SK-N-SH (cell line): ENCODE data around the gene PRSS1. TPM values are rescaled to one million over a fixed set of nuclear protein-coding genes. Genes with fewer than 3 reads are reported as not detected.

Source experiments
- CTCF ChIA-PET: fragments of 300-600, 350-600 bp; formaldehyde crosslinking; extraction: SDS; loops from one replicate; lab custom pipeline; 2021; lab: Yijun Ruan, JAX
- POLR2A ChIA-PET: fragments of 350-600 bp; sonication (Branson Sonifier 250); formaldehyde crosslinking; extraction: SDS; loops from one replicate; lab custom pipeline; 2020; ENCODE audit warnings: antibody characterized with exemption, inconsistent platforms; lab: Yijun Ruan, JAX
- DNase-seq: peaks from one replicate; pipeline ENCODE4 v3.0.0; 2012
- H2AFZ ChIP-seq: fragments of 200-600 bp; sonication (generic); 2 replicates; pipeline ENCODE4 v1.8.1; 2016; ENCODE audit warnings: antibody characterized with exemption, mild to moderate bottlenecking, low read depth
- H3F3A ChIP-seq: fragments of 200-600 bp; sonication (generic); replicated peaks from 2 replicates; pipeline ENCODE3; 2016; ENCODE audit warnings: antibody characterized with exemption, mild to moderate bottlenecking; ENCODE audit not compliant: insufficient read depth
- H3K27ac ChIP-seq, 2 experiments: fragments of 200-500 bp in 1 of 2; fragments of 200-600 bp in 1 of 2; sonication (Bioruptor generic) in 1 of 2; sonication (generic), shearing (Covaris generic) in 1 of 2; 2 replicates each; pipeline versions ENCODE4 v1.5.1 to v1.6.1; 2014 to 2016; ENCODE audit warnings: low read depth in 2 of 2, inconsistent platforms in 1 of 2, low read length in 1 of 2, mild to moderate bottlenecking in 1 of 2, mixed read lengths in 1 of 2
- H3K27me3 ChIP-seq: fragments of 200-600 bp; sonication (generic), shearing (Covaris generic); 2 replicates; pipeline ENCODE4 v1.6.1; 2016; ENCODE audit warnings: mixed run types; ENCODE audit not compliant: insufficient read depth
- H3K36me3 ChIP-seq, 2 experiments: fragments of 200-500 bp in 1 of 2; fragments of 200-600 bp in 1 of 2; sonication (Bioruptor generic) in 1 of 2; sonication (generic) in 1 of 2; replicated peaks in 1 of 2; 2 replicates each; pipeline versions ENCODE3 to v1.5.1; 2014 to 2016; ENCODE audit warnings: low read length in 1 of 2, mild to moderate bottlenecking in 1 of 2; ENCODE audit not compliant: insufficient read depth in 2 of 2, control insufficient read depth in 1 of 2
- H3K4me1 ChIP-seq, 2 experiments: fragments of 200-500 bp in 1 of 2; fragments of 200-600 bp in 1 of 2; sonication (Bioruptor generic) in 1 of 2; sonication (generic), shearing (Covaris generic) in 1 of 2; 2 replicates each; pipeline versions ENCODE4 v1.5.1 to v1.6.1; 2014 to 2016; ENCODE audit warnings: low read depth in 1 of 2, low read length in 1 of 2, mixed run types in 1 of 2; ENCODE audit not compliant: insufficient read depth in 2 of 2, control insufficient read depth in 1 of 2
- H3K4me2 ChIP-seq: fragments of 200-600 bp; sonication (generic), shearing (Covaris generic); 2 replicates; pipeline ENCODE4 v1.6.1; 2017; ENCODE audit warnings: mixed run types
- H3K4me3 ChIP-seq, 2 experiments: fragments of 200-500 bp in 1 of 2; fragments of 200-600 bp in 1 of 2; sonication (Bioruptor generic) in 1 of 2; sonication (generic), shearing (Covaris generic) in 1 of 2; 2 replicates each; pipeline versions ENCODE4 v1.5.1 to v1.8.1; 2014 to 2016; ENCODE audit warnings: low read depth in 2 of 2, inconsistent platforms in 1 of 2, low read length in 1 of 2, mild to moderate bottlenecking in 1 of 2, mixed read lengths in 1 of 2, moderate library complexity in 1 of 2
- H3K79me2 ChIP-seq: fragments of 200-600 bp; sonication (generic); 2 replicates; pipeline ENCODE4 v1.8.1; 2017; ENCODE audit warnings: mild to moderate bottlenecking; ENCODE audit not compliant: insufficient read depth
- H3K9ac ChIP-seq: fragments of 200-600 bp; sonication (generic); 2 replicates; pipeline ENCODE4 v1.6.1; 2017; ENCODE audit warnings: mixed run types
- H3K9me2 ChIP-seq: fragments of 200-600 bp; sonication (generic); 2 replicates; pipeline ENCODE4 v1.6.1; 2017; ENCODE audit warnings: mixed run types
- H3K9me3 ChIP-seq: fragments of 200-600 bp; sonication (generic); 2 replicates; pipeline ENCODE4 v1.6.1; 2017; ENCODE audit warnings: mixed run types, mild to moderate bottlenecking, moderate library complexity
- H4K20me1 ChIP-seq: fragments of 200-600 bp; sonication (generic); 2 replicates; pipeline ENCODE4 v1.6.1; 2017; ENCODE audit warnings: mild to moderate bottlenecking, mixed run types; ENCODE audit not compliant: insufficient read depth
- CTCF ChIP-seq: fragments of 200-600 bp; sonication (generic); IDR thresholded peaks from 2 replicates; pipeline ENCODE4 v1.6.1; 2017; ENCODE audit warnings: antibody characterized with exemption, mild to moderate bottlenecking, moderate library complexity
- ELF1 ChIP-seq: IDR thresholded peaks from 2 replicates; pipeline ENCODE4 v1.4.0; 2012
- EZH2phosphoT487 ChIP-seq: fragments of 200-600 bp; sonication (generic); IDR thresholded peaks from 2 replicates; pipeline ENCODE4 v1.6.1; 2017; ENCODE audit warnings: low read depth, mixed run types, mild to moderate bottlenecking, antibody characterized with exemption, moderate library complexity, borderline replicate concordance
- FOXM1 ChIP-seq: IDR thresholded peaks from 2 replicates; pipeline ENCODE4 v1.4.0; 2012; ENCODE audit warnings: low read depth, mild to moderate bottlenecking
- GABPA ChIP-seq: IDR thresholded peaks from 2 replicates; pipeline ENCODE4 v1.4.0; 2012; ENCODE audit warnings: low read depth, mild to moderate bottlenecking
- IRF3 ChIP-seq: fragments of 150-350 bp; IDR thresholded peaks from 2 replicates; pipeline ENCODE4 v1.6.1; 2016; ENCODE audit warnings: mild to moderate bottlenecking, low read depth, low read length
- MEF2A ChIP-seq: IDR thresholded peaks from 2 replicates; pipeline ENCODE4 v1.4.0; 2012; ENCODE audit warnings: low read depth, borderline replicate concordance
- MXI1 ChIP-seq: IDR thresholded peaks from 2 replicates; pipeline ENCODE4 v1.6.1; 2012; ENCODE audit warnings: mild to moderate bottlenecking, low read depth, low read length, improper control_type of control experiment
- NRF1 ChIP-seq: IDR thresholded peaks from 2 replicates; pipeline ENCODE4 v1.6.1; 2012; ENCODE audit warnings: low read depth, mild to moderate bottlenecking, low read length
- PBX3 ChIP-seq: IDR thresholded peaks from 2 replicates; pipeline ENCODE4; 2012
- POLR2AphosphoS5 ChIP-seq: IDR thresholded peaks from 2 replicates; pipeline ENCODE4 v1.6.1; 2012; ENCODE audit warnings: low read depth, low read length
- RCOR1 ChIP-seq: fragments of 150-350 bp; IDR thresholded peaks from 2 replicates; pipeline ENCODE4 v1.6.1; 2017; ENCODE audit warnings: antibody characterized with exemption, low read length
- RXRA ChIP-seq: IDR thresholded peaks from 2 replicates; pipeline ENCODE4 v1.4.0; 2012; ENCODE audit warnings: low read depth, mild to moderate bottlenecking, borderline replicate concordance
- SIN3A ChIP-seq: IDR thresholded peaks from 2 replicates; pipeline ENCODE4 v1.6.1; 2012; ENCODE audit warnings: low read depth, mild to moderate bottlenecking, low read length, moderate library complexity, borderline replicate concordance
- SMC3 ChIP-seq: IDR thresholded peaks from 2 replicates; pipeline ENCODE4 v1.6.1; 2012; ENCODE audit warnings: low read depth, low read length, improper control_type of control experiment
- TCF12 ChIP-seq: IDR thresholded peaks from 2 replicates; pipeline ENCODE4 v1.4.0; 2012
- TEAD4 ChIP-seq: IDR thresholded peaks from 2 replicates; pipeline ENCODE4 v1.4.0; 2012; ENCODE audit warnings: mild to moderate bottlenecking, borderline replicate concordance; ENCODE audit not compliant: insufficient read depth
- USF2 ChIP-seq: fragments of 150-350 bp; IDR thresholded peaks from 2 replicates; pipeline ENCODE4 v1.6.1; 2017; ENCODE audit warnings: antibody characterized with exemption, low read length, low read depth, borderline replicate concordance
- YY1 ChIP-seq: IDR thresholded peaks from 2 replicates; pipeline ENCODE4 v1.4.0; 2012; ENCODE audit warnings: low read depth, mild to moderate bottlenecking
- WGBS: methylation state at CpG from one replicate; pipeline ENCODE4 v1.1.6; 2017; ENCODE audit warnings: low lambda C conversion rate; 5-methylcytosine and 5-hydroxymethylcytosine counted together
- polyA plus RNA-seq, 3 experiments: library from polyadenylated mRNA; depleted of rRNA; stranded (reverse); fragments of >200 nt; gene quantifications; 2 replicates each; pipeline ENCODE4 v1.2.3, GENCODE V29; 2012
- TF ChIP-seq, protein P1 (sequence below): IDR thresholded peaks from 2 replicates; pipeline ENCODE4 v1.4.0; 2012; ENCODE audit warnings: low read depth

The PRSS1 gene
- polyA plus RNA-seq, 1 of the 3 experiments (the other 2 are of a cell fraction) = not detected

- TF ChIP-seq YY1 (no peak), FOXM1 (no peak), ELF1 (no peak), SIN3A (no peak), POLR2AphosphoS5 (no peak), MXI1 (no peak), USF2 (no peak), IRF3 (no peak), EZH2phosphoT487 (no peak), TEAD4 (no peak), RCOR1 (no peak), RXRA (no peak), GABPA (no peak), PBX3 (no peak), NRF1 (no peak), MEF2A (no peak), CTCF (no peak), TCF12 (no peak), SMC3 (no peak)
- TF ChIP-seq, protein P1, sequence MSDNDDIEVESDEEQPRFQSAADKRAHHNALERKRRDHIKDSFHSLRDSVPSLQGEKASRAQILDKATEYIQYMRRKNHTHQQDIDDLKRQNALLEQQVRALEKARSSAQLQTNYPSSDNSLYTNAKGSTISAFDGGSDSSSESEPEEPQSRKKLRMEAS = no peak
- Histone ChIP-seq H3K9me2 (no peaks in the 10 kb centered on the region), H3K4me2 (no peak overlapping the region), H3K79me2 (no peaks in the 10 kb centered on the region), H3K27ac (no peak overlapping the region), H3K9ac (no peak overlapping the region), H4K20me1 (no peaks in the 10 kb centered on the region), H3K27me3 (peaks cover 6% of the 10 kb centered on the region; the same call in 1 of the 2 replicates), H2AFZ (no peak overlapping the region), H3F3A (no peaks in the 10 kb centered on the region), H3K36me3 (no peaks in the 10 kb centered on the region), H3K4me3 (no peak overlapping the region), H3K4me1 (no peaks in the 10 kb centered on the region; a peak in 1 of 4 replicates), H3K9me3 (no peaks in the 10 kb centered on the region)
- CTCF ChIA-PET = interaction anchor here (0.9 to 6.1 kb wide), 6 partner anchors 11 to 182 kb away, joined by 3 to 76 read pairs (median 4); no protein-coding TSS in a partner anchor
- 27% methylated on average over 2 of the region's 2 CpGs for WGBS
- POLR2A ChIA-PET = no interaction called here
- DNase-seq = no peak
Observed at GRCh38 chr7:142716596-142716995, 32.7 kb upstream of the PRSS1 start.
